GM21528 (cell line): Measurements from ENCODE around the gene KRT14.
"Not testable (repeated sequence)": the region's sequence is repeated elsewhere in the genome, so short reads cannot be mapped to it uniquely, and the experiment has no call there.

Source experiments
- ATAC-seq: cut with Tn5 transposase; IDR thresholded peaks from one replicate; pipeline ENCODE4 v1.9.1; 2021; ENCODE audit warnings: mild to moderate bottlenecking, moderate library complexity; ENCODE audit not compliant: unreplicated experiment, low FRiP score

Gene KRT14

DNA sequence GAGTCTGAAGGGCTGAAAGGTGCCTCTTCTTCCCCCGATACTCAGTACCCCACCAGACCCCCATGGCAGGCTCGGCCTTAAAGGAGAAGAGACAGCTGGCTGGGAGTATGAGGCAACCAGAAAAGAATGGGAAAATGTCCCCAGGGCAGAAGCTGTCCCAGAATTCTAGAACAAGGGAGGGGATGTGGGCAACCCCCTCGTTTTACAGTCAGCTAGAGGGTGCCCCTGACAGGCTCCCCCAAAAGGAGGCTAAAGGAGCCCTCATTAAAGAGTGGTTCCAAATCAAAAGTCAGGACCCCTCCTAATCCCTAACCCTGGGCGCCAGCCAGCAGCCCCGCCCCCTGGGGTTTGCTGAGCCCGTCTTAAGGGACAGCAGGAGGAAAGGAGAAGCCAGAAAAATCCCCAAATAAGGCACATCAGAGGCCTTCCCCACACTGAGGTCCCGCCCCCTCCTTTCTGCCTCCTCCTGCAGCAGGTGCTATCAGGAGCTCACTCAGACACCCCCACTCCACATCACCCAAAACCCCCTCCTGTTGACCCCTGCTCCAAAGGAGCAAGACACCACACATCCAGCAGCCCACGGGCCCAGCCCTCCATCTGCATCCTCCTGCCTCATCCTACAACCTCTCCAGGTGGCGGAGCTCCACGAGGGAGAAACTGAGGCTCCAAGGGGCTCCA, 36.6 kb upstream of the KRT14 start:
- ATAC-seq = not testable (repeated sequence)

DNA sequence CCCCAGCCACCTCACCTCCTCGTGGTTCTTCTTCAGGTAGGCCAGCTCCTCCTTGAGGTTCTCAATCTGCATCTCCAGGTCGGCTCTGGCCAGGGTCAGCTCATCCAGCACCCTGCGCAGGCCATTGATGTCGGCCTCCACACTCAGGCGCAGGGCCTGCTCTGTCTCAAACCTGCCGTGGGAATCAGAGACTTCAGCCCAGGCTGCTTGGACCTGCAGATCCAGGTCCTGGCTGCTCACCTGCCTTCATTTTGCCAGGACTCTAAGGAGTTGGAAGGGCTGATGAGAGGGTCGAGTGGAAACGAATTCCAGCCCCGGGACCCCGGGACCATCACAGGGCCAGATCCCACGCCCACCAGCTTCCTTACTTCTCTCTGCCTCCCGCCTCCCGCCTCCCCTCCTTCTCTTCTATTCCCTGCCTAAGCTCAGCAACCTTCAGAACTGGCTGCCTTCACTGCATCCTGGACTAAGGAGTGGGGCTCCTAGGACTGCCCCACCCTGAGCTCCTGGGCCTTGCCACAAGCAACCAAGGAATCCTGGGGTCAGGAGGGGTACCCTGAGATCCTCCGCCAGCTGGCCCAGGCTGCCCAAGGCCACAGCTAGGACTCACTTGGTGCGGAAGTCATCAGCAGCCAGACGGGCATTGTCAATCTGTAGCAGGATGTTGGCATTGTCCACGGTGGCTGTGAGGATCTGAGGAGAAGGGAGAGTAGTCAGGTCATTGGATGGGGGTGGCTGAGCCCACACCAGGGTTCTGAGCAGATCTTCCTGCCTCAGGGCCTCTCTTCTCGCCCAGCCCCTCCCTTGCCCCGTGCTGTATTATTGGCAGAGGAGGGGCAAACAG, 35.9 kb upstream of the KRT14 start:
- ATAC-seq = not testable (repeated sequence)

- no peak for ATAC-seq
Observed at GRCh38 chr17:41621916-41622315, 35.2 kb upstream of the KRT14 start.

- not testable (repeated sequence) for ATAC-seq
Observed at GRCh38 chr17:41621435-41621817, 34.7 kb upstream of the KRT14 start.

GRCh38 chr17:41620583-41621434, 34.1 kb upstream of the KRT14 start:
- ATAC-seq = no peak

GRCh38 chr17:41619927-41620582, 33.4 kb upstream of the KRT14 start:
- not testable (repeated sequence) for ATAC-seq

DNA sequence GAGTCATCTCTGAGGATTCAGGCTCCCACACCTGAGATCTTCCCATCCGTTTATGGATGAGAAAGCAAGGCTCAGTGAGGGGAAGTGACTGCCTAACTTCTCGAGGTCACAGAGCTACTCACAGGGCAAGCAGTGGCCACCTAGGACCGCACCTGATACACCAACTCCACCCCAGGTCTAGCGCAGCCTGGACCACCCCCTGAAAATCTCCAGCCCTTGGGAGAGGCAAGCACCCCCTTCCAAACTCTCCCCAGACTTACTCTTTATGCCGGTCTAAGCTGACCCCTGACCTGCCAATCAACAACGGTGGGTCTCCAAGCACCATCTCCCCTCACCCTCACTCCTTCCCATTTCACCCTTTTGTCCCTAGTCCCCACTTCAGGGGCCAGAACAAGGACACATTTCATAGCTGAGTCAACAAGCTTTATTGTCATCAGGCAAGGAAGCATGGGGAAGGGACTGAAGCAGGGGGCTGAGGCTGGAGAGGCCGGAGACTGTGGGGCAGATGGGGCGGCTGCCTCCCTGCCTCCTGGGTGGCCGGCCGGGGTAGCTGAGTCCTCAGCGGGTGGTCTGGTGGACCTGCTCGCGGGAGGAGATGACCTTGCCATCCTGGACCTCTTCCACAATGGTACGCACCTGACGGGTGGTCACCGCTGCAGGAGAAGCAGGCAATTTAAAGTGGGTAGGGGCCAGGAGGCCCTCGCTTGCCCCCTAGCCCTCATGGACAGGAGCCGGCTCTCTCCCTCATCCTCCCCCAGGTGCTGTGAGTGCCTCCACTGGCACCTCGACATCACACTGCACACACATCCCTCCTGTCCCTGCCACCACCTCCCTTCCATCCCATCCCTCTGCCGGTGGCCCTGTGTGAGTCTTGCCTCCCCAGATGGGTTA, 32.6 kb upstream of the KRT14 start:
- no peak for ATAC-seq

GRCh38 chr17:41618341-41619035, 31.8 kb upstream of the KRT14 start:
- no peak for ATAC-seq

GRCh38 chr17:41617698-41618097, 31.0 kb upstream of the KRT14 start:
- no peak for ATAC-seq

- ATAC-seq = no peak
Observed at GRCh38 chr17:41617136-41617535, 30.4 kb upstream of the KRT14 start.

DNA sequence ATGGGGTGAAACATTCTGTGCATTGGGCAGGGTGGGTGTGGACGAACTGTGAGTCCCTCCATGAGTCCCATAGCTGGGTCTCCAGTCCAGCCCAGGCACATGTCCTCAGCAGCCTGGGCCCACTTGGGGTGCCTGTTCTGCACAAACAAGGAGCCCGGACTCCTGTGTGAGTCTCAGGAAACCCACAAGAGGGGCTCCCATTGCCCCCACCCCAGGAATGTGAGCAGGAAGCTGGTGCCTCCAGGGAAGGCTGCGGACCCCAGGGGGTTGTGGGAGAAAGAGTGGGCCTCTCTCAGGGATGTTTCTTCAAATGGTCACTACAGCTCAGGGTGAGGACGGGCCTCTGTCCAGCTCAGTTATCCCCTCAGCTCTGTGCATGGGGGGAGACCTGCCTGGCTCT, 29.8 kb upstream of the KRT14 start:
- not testable (repeated sequence) for ATAC-seq

DNA sequence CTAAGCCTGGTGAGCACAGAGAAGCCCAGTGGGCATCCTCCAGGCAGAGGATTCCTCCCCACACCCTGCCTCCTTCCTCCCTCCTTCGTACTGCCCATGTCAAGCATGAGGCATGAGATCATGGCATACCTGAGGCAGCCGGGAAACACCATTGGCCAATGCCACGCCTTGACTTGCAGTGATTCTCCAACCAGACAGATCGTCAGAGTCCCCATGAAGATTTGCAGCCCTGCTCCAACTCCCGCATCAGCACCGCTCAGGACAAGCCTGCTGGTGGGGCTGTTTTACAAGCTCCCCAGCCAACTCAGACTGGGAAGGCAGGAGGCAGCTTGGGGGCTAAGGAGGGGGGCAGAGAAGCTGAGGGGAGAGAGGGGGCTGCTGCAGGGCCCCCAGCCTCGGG, 28.8 kb upstream of the KRT14 start:
- no peak for ATAC-seq

GRCh38 chr17:41614767-41615166, 28.1 kb upstream of the KRT14 start:
- ATAC-seq = not testable (repeated sequence)

DNA sequence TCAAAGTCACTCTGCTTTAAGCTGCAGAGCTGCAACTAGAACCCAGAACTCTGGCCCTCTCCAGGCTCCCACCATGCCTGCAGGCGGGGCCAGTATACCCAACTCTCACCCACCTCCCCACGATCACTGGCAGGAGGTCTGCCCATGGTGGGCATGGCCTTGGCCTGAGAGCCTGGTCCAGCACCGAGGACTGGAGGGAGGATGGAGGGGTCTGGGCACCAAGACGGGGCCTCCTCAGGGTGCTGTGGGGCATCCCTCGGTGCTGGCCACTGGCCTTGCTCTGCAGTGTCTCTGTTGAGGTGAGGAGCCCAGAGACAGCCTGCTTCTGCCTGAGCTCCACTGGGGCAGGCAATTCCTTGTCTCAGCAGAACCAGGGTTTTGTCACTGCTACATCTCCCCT, 27.4 kb upstream of the KRT14 start:
- no peak for ATAC-seq

GRCh38 chr17:41613277-41614082, 26.8 kb upstream of the KRT14 start:
- ATAC-seq = no peak

DNA sequence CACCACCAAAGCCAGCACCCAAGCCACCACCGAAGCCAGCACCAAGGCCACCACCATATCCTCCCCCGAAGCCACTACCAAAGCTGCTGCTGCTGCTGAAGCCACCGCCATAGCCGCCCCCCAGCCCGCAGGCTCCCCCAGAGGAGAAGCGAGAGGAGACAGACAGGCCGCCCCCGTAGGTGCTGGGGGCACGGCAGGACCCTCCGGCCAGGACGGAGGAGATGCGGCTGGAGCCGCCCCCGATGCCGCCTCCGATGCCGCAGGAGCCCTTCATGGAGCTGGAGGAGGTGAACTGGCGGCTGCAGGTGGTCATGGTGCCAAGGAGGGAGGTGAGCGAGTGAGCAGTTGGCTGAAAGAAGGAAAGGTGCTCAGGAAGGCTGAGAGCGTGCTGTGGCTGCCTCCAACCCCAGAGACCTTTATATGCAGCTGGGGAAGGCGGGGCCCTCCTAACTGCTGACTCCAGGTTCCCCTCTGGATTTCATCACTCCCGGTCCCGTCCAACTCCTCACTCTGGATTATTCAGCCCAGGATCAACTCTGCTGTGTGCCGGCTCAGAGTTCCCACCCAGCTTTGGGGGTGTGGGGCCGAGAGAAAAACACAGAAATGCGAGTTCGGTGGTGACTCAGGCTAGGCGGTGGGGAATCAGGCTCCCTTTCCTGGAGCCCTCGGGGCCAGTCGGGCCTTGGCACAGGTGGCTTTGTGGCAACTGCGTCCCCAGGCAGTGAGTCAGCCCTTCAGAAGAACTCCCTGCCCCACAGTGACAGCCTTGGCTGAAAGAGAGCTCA, 25.9 kb upstream of the KRT14 start, which contains the start of gene KRT16:
Gene KRT16 (minus strand): TSS at position 392 of the 785 bp plus-strand sequence. CDS start 79 bp downstream, at position 313.
- ATAC-seq = not testable (repeated sequence)

DNA sequence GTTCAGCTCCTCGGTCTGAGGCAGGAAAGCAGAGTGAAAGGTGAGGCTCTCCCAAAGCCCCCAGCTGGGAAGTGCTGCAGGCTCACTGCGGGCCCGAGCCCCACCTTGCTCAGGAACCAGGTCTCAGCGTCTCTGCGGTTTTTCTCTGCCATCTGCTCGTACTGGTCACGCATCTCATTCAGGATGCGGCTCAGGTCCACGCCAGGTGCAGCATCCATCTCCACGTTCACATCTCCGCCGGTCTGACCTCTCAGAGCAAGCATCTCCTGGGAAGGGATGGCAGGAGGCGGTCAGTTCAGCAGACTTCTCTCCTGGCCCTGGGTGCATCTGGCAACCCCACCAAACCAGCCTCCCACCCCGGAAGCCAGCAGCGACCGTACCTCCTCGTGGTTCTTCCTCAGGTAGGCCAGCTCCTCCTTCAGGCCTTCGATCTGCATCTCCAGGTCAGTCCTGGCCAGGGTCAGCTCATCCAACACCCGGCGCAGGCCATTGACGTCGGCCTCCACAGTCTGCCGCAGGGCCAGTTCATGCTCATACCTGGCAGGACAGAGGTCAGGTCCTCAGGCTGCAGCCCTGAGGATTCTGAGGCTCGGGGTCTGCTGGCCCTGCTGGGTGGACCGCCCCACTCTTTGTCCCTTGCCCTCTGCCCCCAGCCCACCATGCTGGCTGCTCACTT, 24.4 kb upstream of the KRT14 start:
- no peak for ATAC-seq
